HFFc6 (cell line): ENCODE results near the gene ZNF787. TPM values are rescaled to one million over a fixed set of nuclear protein-coding genes. Genes with fewer than 3 reads are reported as not detected.

Experiments
- DNase-seq: peaks from one replicate; pipeline ENCODE4 v3.0.0-alpha.2; 2018
- H3K27ac Mint-ChIP-seq: 2 replicates; pipeline ENCODE4 v1.8.0; 2020; ENCODE audit warnings: mild to moderate bottlenecking, mixed read lengths
- H3K27me3 Mint-ChIP-seq: 2 replicates; pipeline ENCODE4 v1.8.0; 2021; ENCODE audit warnings: mild to moderate bottlenecking, moderate library complexity, mixed read lengths; ENCODE audit not compliant: insufficient read depth
- H3K36me3 Mint-ChIP-seq: 2 replicates; pipeline ENCODE4 v1.8.0; 2021; ENCODE audit warnings: low read depth, mixed read lengths
- H3K4me1 Mint-ChIP-seq: 2 replicates; pipeline ENCODE4 v1.8.0; 2020; ENCODE audit warnings: low read depth, mixed read lengths
- H3K4me3 Mint-ChIP-seq: 2 replicates; pipeline ENCODE4 v1.8.0; 2020; ENCODE audit warnings: mild to moderate bottlenecking, moderate library complexity, mixed read lengths
- H3K9me3 Mint-ChIP-seq: 2 replicates; pipeline ENCODE4 v1.8.0; 2020; ENCODE audit warnings: mild to moderate bottlenecking, mixed read lengths
- total RNA-seq, 6 experiments: library from RNA; stranded (reverse); fragmentation: NEBNext Ultra II Directional; extraction: Animal tissue kit (Norgen Biotek cat#: 25700); gene quantifications; 2 replicates in 1 of 6; 3 replicates in 5 of 6; pipeline ENCODE4 v1.2.3, GENCODE V29; 2021
- TF ChIP-seq, protein P1 (sequence below): fragments of 200-600 bp; sonication (generic); IDR thresholded peaks from 2 replicates; pipeline ENCODE4 v1.5.0; 2021; ENCODE audit warnings: antibody characterized with exemption, mild to moderate bottlenecking

ZNF787 gene
- total RNA-seq, 6 experiments from 2014 or later = 28.5 to 31.5 (median 29.5) TPM

DNA sequence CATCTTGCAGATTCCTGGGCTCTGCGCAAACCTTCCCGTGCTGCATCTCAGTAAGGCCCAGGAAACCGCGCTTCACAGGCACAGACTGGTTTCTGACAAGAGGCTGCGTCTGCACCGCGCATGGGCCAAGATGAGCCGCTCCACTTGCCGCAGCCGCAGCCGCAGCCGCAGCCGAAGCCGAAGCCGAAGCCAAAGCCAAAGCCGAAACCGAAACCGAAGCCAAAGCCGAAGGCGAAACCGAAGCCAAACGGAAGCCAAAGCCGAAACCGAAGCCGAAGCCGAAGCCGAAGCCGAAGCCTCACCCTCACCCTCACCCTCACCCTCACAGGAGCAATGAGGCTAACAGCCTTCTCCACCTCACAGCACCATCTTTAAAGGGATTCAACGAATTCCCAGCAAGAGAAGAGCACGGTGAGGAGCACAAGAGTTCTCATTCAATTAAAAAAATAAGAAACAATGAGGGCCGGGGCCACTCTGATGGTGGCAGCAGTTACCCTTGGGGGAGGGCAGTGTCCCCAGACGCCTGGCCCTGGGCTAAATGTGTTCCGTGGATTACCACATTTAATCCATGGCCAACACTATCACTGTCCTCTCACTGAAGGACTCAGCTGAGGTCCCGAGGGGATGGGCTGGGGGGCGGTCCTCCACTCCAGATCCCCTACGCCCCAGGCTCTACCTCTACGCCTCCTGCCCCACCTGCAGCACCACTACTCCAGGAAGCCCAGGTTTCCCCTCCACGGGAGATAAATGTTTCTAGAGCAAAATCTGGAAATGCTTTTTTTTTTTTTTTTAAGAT, 29.1 kb downstream of the ZNF787 start:
- TF ChIP-seq, protein P1, sequence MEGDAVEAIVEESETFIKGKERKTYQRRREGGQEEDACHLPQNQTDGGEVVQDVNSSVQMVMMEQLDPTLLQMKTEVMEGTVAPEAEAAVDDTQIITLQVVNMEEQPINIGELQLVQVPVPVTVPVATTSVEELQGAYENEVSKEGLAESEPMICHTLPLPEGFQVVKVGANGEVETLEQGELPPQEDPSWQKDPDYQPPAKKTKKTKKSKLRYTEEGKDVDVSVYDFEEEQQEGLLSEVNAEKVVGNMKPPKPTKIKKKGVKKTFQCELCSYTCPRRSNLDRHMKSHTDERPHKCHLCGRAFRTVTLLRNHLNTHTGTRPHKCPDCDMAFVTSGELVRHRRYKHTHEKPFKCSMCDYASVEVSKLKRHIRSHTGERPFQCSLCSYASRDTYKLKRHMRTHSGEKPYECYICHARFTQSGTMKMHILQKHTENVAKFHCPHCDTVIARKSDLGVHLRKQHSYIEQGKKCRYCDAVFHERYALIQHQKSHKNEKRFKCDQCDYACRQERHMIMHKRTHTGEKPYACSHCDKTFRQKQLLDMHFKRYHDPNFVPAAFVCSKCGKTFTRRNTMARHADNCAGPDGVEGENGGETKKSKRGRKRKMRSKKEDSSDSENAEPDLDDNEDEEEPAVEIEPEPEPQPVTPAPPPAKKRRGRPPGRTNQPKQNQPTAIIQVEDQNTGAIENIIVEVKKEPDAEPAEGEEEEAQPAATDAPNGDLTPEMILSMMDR = no peak
- DNase-seq = no peak
- Mint-ChIP-seq H3K4me1 (peaks cover 11% of the 10 kb centered on the region), H3K36me3 (peaks cover 51% of the 10 kb centered on the region), H3K4me3 (no peak overlapping the region), H3K27ac (no peak overlapping the region), H3K9me3 (peaks cover 29% of the 10 kb centered on the region), H3K27me3 (peaks cover 3% of the 10 kb centered on the region)

DNA sequence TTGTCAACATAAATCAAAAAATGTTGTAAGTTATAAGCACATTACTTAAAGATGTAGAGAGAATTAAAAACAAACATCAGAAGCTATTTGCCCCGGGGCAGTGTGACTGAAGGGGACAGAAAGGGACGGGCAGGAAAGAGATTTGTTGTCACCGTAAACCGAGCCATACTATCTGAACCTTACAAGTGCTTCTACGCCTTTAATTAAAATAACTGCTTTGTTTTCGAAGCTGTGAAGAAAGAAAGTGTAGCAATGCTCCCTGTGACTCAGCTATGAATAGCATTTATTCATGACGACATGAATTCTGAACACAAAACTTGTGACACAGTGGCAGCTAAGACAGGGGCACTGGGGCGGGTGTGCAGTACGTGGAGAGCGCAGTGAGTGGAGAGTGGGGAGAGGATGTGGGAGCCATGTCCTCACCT, 30.0 kb downstream of the ZNF787 start:
- DNase-seq = peak; percentile 9
- peak overlapping the region; percentile 83 for H3K27ac Mint-ChIP-seq
- H3K36me3 Mint-ChIP-seq = peaks cover 50% of the 10 kb centered on the region
- TF ChIP-seq, protein P1 = no peak
- peaks cover 29% of the 10 kb centered on the region for H3K9me3 Mint-ChIP-seq
- peaks cover 11% of the 10 kb centered on the region for H3K4me1 Mint-ChIP-seq
- no peak overlapping the region for H3K4me3 Mint-ChIP-seq
- peaks cover 3% of the 10 kb centered on the region for H3K27me3 Mint-ChIP-seq

DNA sequence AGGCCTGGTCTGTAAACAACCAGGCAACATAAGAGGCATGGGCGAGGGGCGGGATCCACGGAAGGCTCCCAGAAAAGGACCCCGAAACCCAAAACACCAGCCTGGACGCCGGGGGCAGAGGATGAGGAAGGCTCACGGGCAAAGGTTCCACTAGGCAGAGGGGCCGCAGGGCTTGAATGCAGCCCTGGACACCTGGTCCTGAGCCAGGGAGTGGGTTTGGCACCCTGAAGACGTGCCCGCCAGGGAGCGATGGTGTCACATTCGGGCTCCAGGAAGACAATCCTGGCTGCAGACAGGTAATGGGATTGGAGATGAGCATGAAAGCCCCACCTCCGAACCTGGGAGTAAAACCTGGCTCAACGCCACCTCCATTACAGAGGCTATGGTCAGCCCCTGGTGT, 31.8 kb downstream of the ZNF787 start:
- Mint-ChIP-seq H3K4me1 (peaks cover 11% of the 10 kb centered on the region), H3K36me3 (peaks cover 35% of the 10 kb centered on the region), H3K9me3 (peaks cover 19% of the 10 kb centered on the region), H3K27ac (no peak overlapping the region), H3K4me3 (no peak overlapping the region), H3K27me3 (no peaks in the 10 kb centered on the region; the same call in none of the 2 replicates)
- TF ChIP-seq, protein P1 = no peak
- DNase-seq = no peak

DNA sequence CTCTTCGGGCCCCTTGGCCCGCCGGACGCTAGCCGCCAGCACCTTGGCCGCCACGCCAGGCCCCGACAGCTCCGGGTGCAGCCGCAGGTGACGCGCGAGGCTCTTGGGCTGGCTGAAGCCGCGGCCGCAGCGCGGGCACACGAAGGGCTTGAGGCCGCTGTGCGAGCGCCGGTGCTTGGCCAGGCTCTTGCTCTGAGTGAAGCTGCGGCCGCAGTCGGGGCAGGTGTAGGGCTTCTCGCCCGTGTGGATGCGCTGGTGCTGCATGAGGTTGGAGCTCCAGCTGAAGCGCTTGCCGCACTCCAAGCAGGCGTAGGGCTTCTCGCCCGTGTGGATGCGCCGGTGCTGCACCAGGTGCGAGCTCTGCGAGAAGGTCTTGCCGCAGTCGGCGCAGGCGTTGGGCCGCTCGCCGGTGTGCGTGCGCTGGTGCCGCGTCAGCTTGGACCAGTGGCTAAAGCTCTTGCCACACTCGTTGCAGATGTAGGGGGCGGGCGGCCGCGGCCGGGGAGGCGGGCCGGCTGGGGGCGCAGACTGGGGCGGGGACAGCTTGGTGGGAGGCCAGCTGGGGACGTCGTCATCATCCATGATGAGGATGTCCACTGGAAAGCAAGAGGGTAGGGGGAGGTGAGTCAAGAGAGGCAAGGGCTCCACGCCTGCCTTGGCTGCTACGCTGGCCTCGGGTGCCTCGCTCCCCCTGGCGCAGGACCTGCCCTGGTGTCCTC, 32.4 kb downstream of the ZNF787 start:
- H3K36me3 Mint-ChIP-seq = peaks cover 28% of the 10 kb centered on the region
- TF ChIP-seq, protein P1 = no peak
- DNase-seq = no peak
- peaks cover 11% of the 10 kb centered on the region for H3K4me1 Mint-ChIP-seq
- H3K9me3 Mint-ChIP-seq = peaks cover 12% of the 10 kb centered on the region
- no peak overlapping the region for H3K27ac Mint-ChIP-seq
- H3K4me3 Mint-ChIP-seq = no peak overlapping the region
- H3K27me3 Mint-ChIP-seq = peaks cover 2% of the 10 kb centered on the region

DNA sequence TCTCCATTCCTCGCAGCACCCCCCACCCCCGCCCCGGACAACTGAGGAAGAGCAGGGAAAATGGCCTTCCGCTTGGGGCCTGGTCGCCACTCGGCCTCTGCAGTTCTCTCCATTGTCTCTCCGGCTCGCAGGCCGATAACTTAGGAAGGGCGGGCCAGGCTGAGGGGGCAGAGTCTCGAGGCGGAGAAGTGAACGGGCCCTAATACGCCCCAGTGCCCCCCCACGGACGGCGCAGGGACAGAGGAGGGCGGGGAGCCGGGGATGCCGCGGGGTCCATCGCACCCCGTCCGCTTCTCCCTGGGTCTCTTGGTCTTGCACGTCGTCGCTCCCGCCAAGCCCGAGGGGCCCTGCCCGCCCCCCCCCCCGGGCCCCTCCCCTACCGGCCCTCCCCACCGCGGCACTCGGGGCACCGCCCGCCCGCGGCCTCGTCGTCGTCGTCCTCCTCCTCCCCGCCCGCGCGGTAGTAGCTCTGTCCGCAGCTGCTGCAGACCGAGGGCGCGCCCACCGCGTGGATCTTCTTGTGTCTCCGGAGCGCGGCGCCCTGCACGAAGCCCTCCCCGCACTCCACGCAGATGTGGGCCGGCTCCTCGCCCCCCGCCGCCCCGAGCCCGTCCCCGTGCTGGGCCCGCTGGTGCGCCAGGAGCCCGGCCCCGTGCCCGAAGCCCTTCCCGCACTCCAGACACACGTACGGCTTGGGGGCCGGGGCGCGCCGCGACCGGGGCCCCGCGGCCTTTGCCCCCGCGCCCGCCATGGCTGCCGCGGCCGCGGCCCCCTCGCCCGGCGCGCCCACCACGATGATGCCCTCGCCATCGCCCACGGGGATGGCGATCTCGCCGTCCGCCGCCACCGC, 33.2 kb downstream of the ZNF787 start:
- peaks cover 2% of the 10 kb centered on the region for H3K27me3 Mint-ChIP-seq
- no peak for DNase-seq
- TF ChIP-seq, protein P1 = no peak

More for the DNA sequence above, 33.2 kb downstream of the ZNF787 start:
- Mint-ChIP-seq H3K27ac (no peak overlapping the region), H3K4me1 (peaks cover 11% of the 10 kb centered on the region), H3K4me3 (no peak overlapping the region), H3K36me3 (peaks cover 20% of the 10 kb centered on the region), H3K9me3 (peaks cover 4% of the 10 kb centered on the region)
